Stimulated activated CD8-positive, alpha-beta memory T cell treated with anti-CD3 and anti-CD28 coated beads, Interleukin-4, amount 100 ng/mL, for 24 hours (primary cell): ENCODE results near the gene PODNL1.
A peak's percentile ranks its signal among the peaks of the same experiment; 100 is the strongest.

Experiments used
- DNase-seq: peaks from one replicate; pipeline ENCODE4 v3.0.0-alpha.2; 2020; ENCODE audit warnings: low read depth

The PODNL1 gene

DNA sequence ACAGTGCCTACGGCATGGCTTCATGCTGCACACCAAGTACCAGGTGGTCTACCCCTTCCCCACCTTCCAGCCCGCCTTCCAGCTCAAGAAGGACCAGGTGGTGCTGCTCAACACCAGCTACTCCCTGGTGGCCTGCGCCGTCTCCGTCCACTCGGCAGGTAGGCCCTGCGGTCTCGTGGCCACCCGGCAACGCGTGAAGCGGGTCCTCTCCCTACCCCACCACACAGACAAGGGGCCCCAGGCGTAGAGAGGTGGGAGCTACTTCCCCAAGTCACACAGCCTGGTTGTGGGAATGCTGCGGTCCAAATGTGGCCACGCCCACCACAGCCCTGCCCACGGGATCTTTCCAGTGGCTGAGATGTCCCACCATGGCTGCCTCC is 18.1 kb upstream of the PODNL1 start:
- no peak for DNase-seq

- no peak for DNase-seq
Observed at GRCh38 chr19:13955662-13956364, 17.6 kb upstream of the PODNL1 start.

DNA sequence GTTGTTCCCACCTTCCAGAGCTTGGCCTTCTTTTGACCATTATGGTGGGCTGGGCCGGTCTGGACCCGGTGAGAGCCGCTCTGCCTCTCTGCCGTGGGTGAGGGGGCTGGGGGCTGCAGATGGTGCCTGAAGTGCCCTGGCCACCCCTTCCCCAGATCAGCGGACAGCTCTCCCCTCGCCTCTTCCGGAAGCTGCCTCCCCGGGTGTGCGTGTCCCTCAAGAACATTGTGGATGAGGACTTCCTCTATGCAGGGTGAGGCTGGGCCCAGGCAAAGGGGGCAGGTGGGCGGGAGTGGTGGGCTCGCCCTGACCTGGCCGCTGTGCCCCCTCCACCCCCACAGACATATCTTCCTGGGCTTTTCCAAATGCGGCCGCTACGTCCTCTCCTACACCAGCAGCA is 16.0 kb upstream of the PODNL1 start:
- DNase-seq, result no peak

GRCh38 chr19:13952931-13953531 is 14.8 kb upstream of the PODNL1 start:
- no peak for DNase-seq

- peak; percentile 99 for DNase-seq
Observed at GRCh38 chr19:13952154-13952930, 14.1 kb upstream of the PODNL1 start, which contains the start of gene DCAF15. Gene DCAF15, plus strand, starts transcription at chr19:13952509. Its CDS starts 4 bp downstream, at chr19:13952513.

- no peak for DNase-seq
Observed at GRCh38 chr19:13951799-13952153, 13.6 kb upstream of the PODNL1 start.

- no peak for DNase-seq
Observed at GRCh38 chr19:13951043-13951442, 12.8 kb upstream of the PODNL1 start.

- DNase-seq, result no peak
Observed at GRCh38 chr19:13946414-13946813, 8.2 kb upstream of the PODNL1 start.

DNA sequence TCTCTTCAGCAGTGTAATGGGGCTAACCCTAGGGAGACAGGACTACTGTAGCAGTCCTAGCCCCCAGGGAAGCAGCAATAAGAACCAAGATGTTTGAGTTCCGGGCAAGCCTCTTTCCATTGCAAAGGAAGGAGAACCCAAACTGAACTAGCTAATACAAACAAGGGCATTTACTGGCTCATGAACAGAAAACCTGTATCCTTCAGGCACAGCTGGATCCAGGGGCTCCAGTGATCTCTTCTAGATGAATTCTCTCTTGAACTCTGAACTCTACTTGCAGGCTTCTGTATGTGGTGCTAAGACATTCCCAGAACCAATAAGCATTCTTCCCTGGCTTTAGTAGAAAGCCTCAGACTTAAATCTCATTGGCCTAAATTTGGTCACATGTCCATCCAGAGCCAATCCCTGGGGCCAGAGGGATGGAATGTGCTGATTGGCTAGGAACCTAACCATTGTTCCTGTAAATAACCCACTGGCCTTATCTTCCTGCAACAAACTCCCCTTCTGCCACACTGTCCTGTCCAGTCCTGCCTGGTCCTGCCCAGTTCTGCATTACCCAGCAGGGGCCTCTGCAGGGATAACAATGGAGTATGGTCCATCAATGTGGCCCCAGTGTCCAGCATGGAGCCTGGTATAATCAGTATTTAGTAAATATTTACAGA is 3.9 kb upstream of the PODNL1 start:
- no peak for DNase-seq

DNA sequence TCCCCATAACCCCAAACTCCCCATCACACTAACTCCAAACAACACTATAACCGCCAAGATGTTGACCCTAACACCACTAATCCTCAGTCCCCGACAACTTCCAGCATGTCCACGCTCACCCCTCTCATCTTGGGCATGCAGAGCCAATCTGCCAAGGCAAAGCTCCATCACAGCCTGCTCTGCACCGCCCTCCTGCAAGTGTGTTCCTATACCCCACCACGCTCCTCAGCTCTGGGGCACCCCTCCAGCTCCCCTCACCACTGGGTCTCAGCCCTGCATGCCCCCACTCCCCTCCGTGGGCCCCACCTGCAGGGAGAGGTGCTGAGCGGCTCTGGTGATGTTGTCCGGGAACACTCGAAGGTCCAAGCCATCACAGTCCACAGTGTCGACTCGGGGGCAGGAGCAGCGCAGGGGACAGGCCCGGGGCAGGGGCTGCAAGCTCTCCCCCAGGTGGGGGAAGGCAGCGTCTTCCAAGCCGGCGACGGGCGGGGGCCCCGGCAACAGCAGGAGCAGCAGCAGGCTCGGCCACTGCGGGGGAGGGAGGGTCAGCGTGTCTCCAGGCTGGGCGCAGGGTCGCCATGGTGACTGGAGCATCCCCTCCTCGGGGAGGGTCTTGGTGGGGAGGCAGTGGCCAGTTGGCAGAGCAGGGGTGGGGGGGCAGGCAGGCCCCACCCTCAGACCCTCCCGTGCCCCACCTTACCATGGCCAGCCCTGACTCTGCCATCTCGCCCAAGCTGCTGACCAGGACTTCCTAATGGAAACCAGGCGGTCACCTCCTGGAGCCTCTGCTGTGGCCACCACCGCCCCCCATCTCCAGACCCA is 527 bp downstream of the PODNL1 start:
- DNase-seq, result no peak

DNA sequence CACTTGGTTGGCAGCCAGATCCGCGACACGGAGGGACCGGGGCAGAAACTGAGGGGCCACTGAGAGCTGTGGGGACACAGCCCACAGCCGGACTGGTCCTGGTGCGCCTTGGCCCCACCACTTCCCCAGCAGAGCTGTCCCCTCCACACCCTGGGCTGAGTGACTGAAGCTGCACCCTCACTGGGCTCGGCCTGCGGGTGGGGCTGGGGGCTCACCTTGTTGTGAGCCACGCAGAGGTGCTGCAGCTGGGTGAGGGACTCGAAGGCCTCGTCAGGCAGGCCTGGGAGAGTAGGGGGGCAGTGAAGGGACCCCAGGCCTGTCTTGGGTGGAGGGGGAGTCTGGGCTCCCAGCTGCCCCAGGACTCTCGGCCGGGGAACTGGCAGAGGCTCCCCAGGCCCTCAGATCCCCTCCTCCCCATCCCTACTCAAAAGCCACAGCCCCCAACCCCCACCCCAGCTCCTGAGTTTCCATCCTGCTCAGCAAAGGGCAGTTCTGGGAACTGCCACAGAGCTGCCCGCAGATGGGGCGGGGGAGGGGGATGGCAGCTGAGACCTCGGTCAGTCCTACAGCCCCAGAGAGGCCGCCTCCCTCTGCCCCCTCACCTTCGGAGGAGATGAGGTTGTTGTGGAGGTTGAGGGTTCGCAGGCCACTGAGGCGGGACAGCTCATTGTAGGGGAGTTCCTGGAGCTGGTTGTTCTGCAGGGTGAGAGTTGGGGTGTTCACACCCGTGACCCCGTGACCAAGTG is 2.3 kb downstream of the PODNL1 start:
- no peak for DNase-seq

DNA sequence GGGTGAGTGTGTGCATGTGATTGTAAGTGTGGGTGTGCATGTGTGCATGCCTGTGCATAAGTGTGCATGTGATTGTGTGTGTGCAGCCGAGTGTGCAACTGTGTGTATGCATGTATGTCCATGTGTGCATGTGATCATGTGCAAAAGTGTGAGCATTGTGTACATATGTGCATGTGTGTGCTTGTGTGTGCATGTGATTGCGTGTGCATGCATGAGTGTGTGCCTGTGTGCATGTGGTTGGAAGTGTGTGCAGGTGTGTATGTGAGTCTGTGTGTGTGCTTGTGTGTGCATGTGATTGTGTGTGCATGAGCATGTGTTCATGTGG is 3.5 kb downstream of the PODNL1 start:
- no peak for DNase-seq

- no peak for DNase-seq
Observed at GRCh38 chr19:13932911-13933393, 5.3 kb downstream of the PODNL1 start.

GRCh38 chr19:13932149-13932637 is 6.0 kb downstream of the PODNL1 start:
- DNase-seq, result no peak

- no peak for DNase-seq
Observed at GRCh38 chr19:13931391-13932148, 6.6 kb downstream of the PODNL1 start.

DNA sequence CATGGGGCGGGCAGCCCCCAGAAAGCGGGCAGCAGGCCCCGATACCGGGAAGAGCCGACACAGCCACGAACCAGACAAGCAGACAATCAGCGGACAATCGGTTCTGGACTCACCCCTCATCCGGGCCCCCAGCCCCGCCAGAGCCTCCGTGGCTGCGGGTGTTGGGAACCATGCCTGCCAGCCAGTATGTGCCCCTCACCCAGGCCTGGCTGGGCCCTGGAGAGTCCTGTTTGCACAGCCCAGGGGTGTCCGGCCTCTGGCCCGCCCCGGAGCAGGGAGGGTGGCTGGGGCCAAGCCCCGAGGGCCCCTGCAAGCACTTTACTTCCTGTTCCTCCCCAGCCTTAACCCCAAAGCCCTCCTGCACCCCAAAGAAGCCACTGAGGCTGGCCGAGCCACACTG is 7.8 kb downstream of the PODNL1 start:
- DNase-seq, result no peak

- no peak for DNase-seq
Observed at GRCh38 chr19:13929956-13930355, 8.3 kb downstream of the PODNL1 start.

GRCh38 chr19:13929340-13929739 is 8.9 kb downstream of the PODNL1 start:
- DNase-seq, result no peak

- no peak for DNase-seq
Observed at GRCh38 chr19:13926715-13927114, 11.5 kb downstream of the PODNL1 start.

DNA sequence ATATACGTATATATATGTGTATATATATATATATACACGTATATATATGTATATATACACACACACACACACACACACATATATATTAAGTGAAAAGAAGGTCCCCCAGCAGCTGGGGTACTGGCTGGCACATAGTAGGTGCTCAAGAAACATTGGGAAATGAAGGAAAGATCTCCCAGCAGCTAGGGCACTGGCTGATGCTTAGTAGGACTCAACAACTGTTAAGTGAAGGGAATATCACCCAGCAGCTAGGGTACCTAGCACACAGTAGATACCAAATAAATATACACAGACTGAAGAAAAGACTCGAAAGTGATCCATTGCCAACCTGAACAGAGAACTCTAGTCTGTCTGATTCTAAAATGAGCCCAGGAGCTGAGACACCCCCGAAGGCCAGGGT is 12.2 kb downstream of the PODNL1 start:
- DNase-seq, result no peak
